HCT116 (cell line): ENCODE measurements around the gene PAPOLG. TPM values are rescaled to one million over a fixed set of nuclear protein-coding genes. Genes with fewer than 3 reads are reported as not detected.

Experiments
- ATAC-seq: fragments of 200-7000 bp; cut with Tn5 transposase; 2 replicates; pipeline ENCODE4 v1.9.1; 2020; ENCODE audit warnings: mild to moderate bottlenecking, moderate library complexity
- BruUV-seq: library from RNA; stranded (reverse); fragments of 400-500 nt; replicated peaks from 2 replicates; lab custom pipeline; 2021; lab: Mats Ljungman, UMichigan
- CTCF ChIA-PET: fragments of 300-600 bp; sonication (Branson Sonifier 250); formaldehyde crosslinking; loops from one replicate; lab custom pipeline; 2021; ENCODE audit warnings: antibody characterized with exemption; lab: Charles Lee
- POLR2A ChIA-PET: fragments of 300-600, 350-600 bp; sonication (Branson Sonifier 250); formaldehyde crosslinking; loops from one replicate; lab custom pipeline; 2021; ENCODE audit warnings: antibody characterized with exemption; lab: Charles Lee
- RAD21 ChIA-PET, 2 experiments: fragments of 300-600 bp; sonication (Branson Sonifier 250); formaldehyde crosslinking; loops; one replicate each; lab custom pipeline; 2023; ENCODE audit warnings: low total read pairs in 2 of 2; ENCODE audit not compliant: uncharacterized antibody in 2 of 2, unreplicated experiment in 2 of 2, low non-redundant PET in 1 of 2; lab: Charles Lee
- DNase-seq: peaks from one replicate; pipeline ENCODE4 v3.0.0-alpha.2; 2010; ENCODE audit warnings: low read depth, low spot score
- H2AFZ ChIP-seq: fragments of 200-600 bp; shearing (Covaris generic), sonication (generic); 2 replicates; pipeline ENCODE4 v1.6.1; 2017; ENCODE audit warnings: low read depth, mixed run types, mixed read lengths, antibody characterized with exemption, low read length; ENCODE audit not compliant: poor library complexity, severe bottlenecking
- H3K27ac ChIP-seq: 2 replicates; pipeline ENCODE4 v1.5.1; 2012; ENCODE audit warnings: low read depth, low read length
- H3K27me3 ChIP-seq: fragments of 200-600 bp; sonication (generic); 2 replicates; pipeline ENCODE4 v1.6.1; 2016; ENCODE audit warnings: mixed run types, low read length, mixed read lengths; ENCODE audit not compliant: insufficient read depth
- H3K36me3 ChIP-seq, 2 experiments: fragments of 200-500 bp in 1 of 2; fragments of 200-600 bp in 1 of 2; sonication (Bioruptor generic) in 1 of 2; sonication (generic) in 1 of 2; 2 replicates each; pipeline versions ENCODE4 v1.5.1 to v1.6.1; 2014 to 2016; ENCODE audit warnings: low read length in 2 of 2, inconsistent platforms in 1 of 2, mixed read lengths in 1 of 2, mixed run types in 1 of 2; ENCODE audit not compliant: insufficient read depth in 2 of 2, control insufficient read depth in 1 of 2
- H3K4me1 ChIP-seq, 2 experiments: fragments of 200-600 bp in 1 of 2; sonication (generic) in 1 of 2; 2 replicates each; pipeline versions ENCODE4 v1.5.1 to v1.6.1; 2012 to 2017; ENCODE audit warnings: low read length in 2 of 2, inconsistent platforms in 1 of 2, mild to moderate bottlenecking in 1 of 2, mixed read lengths in 1 of 2, mixed run types in 1 of 2, moderate library complexity in 1 of 2; ENCODE audit not compliant: insufficient read depth in 2 of 2, control insufficient read depth in 1 of 2
- H3K4me2 ChIP-seq: fragments of 200-600 bp; sonication (generic); 2 replicates; pipeline ENCODE4 v1.6.1; 2017; ENCODE audit warnings: mixed run types, low read length, mixed read lengths
- H3K4me3 ChIP-seq, 2 experiments: fragments of 200-600 bp in 1 of 2; sonication (generic) in 1 of 2; replicated peaks in 1 of 2; 2 replicates each; pipeline ENCODE4 v1.5.1; 2011 to 2016; ENCODE audit warnings: low read length in 2 of 2, control low read depth in 1 of 2, low read depth in 1 of 2, mild to moderate bottlenecking in 1 of 2, mixed read lengths in 1 of 2, mixed run types in 1 of 2
- H3K79me2 ChIP-seq: fragments of 200-600 bp; sonication (generic); 2 replicates; pipeline ENCODE4 v1.6.1; 2017; ENCODE audit warnings: mild to moderate bottlenecking, mixed run types, low read length, moderate library complexity, mixed read lengths; ENCODE audit not compliant: insufficient read depth
- H3K9ac ChIP-seq: fragments of 200-600 bp; sonication (generic); 2 replicates; pipeline ENCODE4 v1.6.1; 2016; ENCODE audit warnings: low read length, mixed read lengths
- H3K9me2 ChIP-seq: fragments of 200-600 bp; sonication (generic), shearing (Covaris generic); 2 replicates; pipeline ENCODE4 v1.6.1; 2017; ENCODE audit warnings: mixed run types, mild to moderate bottlenecking, moderate library complexity; ENCODE audit not compliant: insufficient read depth
- H3K9me3 ChIP-seq, 2 experiments: fragments of 200-500 bp in 1 of 2; fragments of 200-600 bp in 1 of 2; sonication (Bioruptor generic) in 1 of 2; sonication (generic) in 1 of 2; 2 replicates each; pipeline ENCODE4 v1.6.1; 2014 to 2017; ENCODE audit warnings: low read length in 2 of 2, mixed read lengths in 2 of 2, inconsistent platforms in 1 of 2, low read depth in 1 of 2, mild to moderate bottlenecking in 1 of 2, mixed run types in 1 of 2, moderate library complexity in 1 of 2; ENCODE audit not compliant: control insufficient read depth in 1 of 2, insufficient read depth in 1 of 2
- H4K20me1 ChIP-seq: fragments of 200-600 bp; sonication (generic), shearing (Covaris generic); 2 replicates; pipeline ENCODE4 v1.6.1; 2017; ENCODE audit warnings: mixed run types, mild to moderate bottlenecking, moderate library complexity; ENCODE audit not compliant: insufficient read depth
- CBX3 ChIP-seq: IDR thresholded peaks from 2 replicates; pipeline ENCODE4 v1.6.1; 2012; ENCODE audit warnings: low read depth
- CEBPB ChIP-seq: IDR thresholded peaks from 2 replicates; pipeline ENCODE4 v1.6.1; 2012; ENCODE audit warnings: low read depth
- CTCF ChIP-seq, 3 experiments: fragments of 200-600 bp in 1 of 3; sonication (generic) in 1 of 3; IDR thresholded peaks in 2 of 3; conservative IDR thresholded peaks in 1 of 3; 2 replicates each; pipeline ENCODE4 v1.5.1; 2012 to 2017; ENCODE audit warnings: low read depth in 2 of 3, low read length in 2 of 3, antibody characterized with exemption in 1 of 3, borderline replicate concordance in 1 of 3, control low read depth in 1 of 3, mild to moderate bottlenecking in 1 of 3, mixed read lengths in 1 of 3, mixed run types in 1 of 3, moderate library complexity in 1 of 3; ENCODE audit not compliant: insufficient read depth in 1 of 3
- EGR1 ChIP-seq: IDR thresholded peaks from 2 replicates; pipeline ENCODE4 v1.6.1; 2012; ENCODE audit warnings: low read depth
- EZH2 ChIP-seq: fragments of 200-600 bp; sonication (generic); IDR thresholded peaks from 2 replicates; pipeline ENCODE4 v1.6.1; 2017; ENCODE audit warnings: antibody characterized with exemption, mixed run types
- POLR2AphosphoS5 ChIP-seq: IDR thresholded peaks from 2 replicates; pipeline ENCODE4 v1.6.1; 2011; ENCODE audit warnings: mild to moderate bottlenecking, low read depth, low read length, moderate library complexity
- SIN3A ChIP-seq: IDR thresholded peaks from 2 replicates; pipeline ENCODE4 v1.6.1; 2012; ENCODE audit warnings: low read depth
- SP1 ChIP-seq: IDR thresholded peaks from 2 replicates; pipeline ENCODE4 v1.6.1; 2012; ENCODE audit warnings: low read depth
- SRF ChIP-seq: IDR thresholded peaks from 2 replicates; pipeline ENCODE4 v1.6.1; 2012; ENCODE audit warnings: low read depth
- ZBTB33 ChIP-seq: IDR thresholded peaks from 2 replicates; pipeline ENCODE4 v1.6.1; 2011; ENCODE audit warnings: mild to moderate bottlenecking, low read length, moderate library complexity; ENCODE audit not compliant: insufficient replicate concordance; ENCODE audit errors: extremely low read depth
- ZFX ChIP-seq: fragments of 450-650 bp; IDR thresholded peaks from 2 replicates; pipeline ENCODE4 v1.6.1; 2017
- ZNF274 ChIP-seq: fragments of 200-500 bp; sonication (Bioruptor generic); IDR thresholded peaks from 2 replicates; pipeline ENCODE4 v1.6.1; 2014; ENCODE audit warnings: mild to moderate bottlenecking, low read depth, low read length, inconsistent platforms
- intact Hi-C: fragments of 100-400 bp; cut with micrococcal nuclease; formaldehyde crosslinking; loops from 2 replicates; pipeline ENCODE4 v1.10.0; 2022
- total RNA-seq: library from RNA; stranded (reverse); gene quantifications from one replicate; pipeline ENCODE4 v1.2.1, GENCODE V29; 2021; ENCODE audit not compliant: unreplicated experiment
- TF ChIP-seq, protein P1 (sequence below): IDR thresholded peaks from 2 replicates; pipeline ENCODE4 v1.6.1; 2012
- TF ChIP-seq, protein P2 (sequence below): IDR thresholded peaks from 2 replicates; pipeline ENCODE4 v1.6.1; 2012; ENCODE audit warnings: low read depth

PAPOLG gene
- total RNA-seq, 1 experiment from 2014 or later: 13.2 TPM

- TF ChIP-seq CTCF (IDR thresholded peaks at IDR 0.05 in 2 of 3, conservative IDR thresholded peaks at IDR 0.05 in 1 of 3; ENCODE audit: borderline replicate concordance in 1 of 3, insufficient read depth in 1 of 3, low read depth in 2 of 3, low read length in 2 of 3) (no peak), EGR1 (no peak), SP1 (no peak), CEBPB (no peak), ZFX (no peak), POLR2AphosphoS5 (no peak)
- TF ChIP-seq, protein P1, sequence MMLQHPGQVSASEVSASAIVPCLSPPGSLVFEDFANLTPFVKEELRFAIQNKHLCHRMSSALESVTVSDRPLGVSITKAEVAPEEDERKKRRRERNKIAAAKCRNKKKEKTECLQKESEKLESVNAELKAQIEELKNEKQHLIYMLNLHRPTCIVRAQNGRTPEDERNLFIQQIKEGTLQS: no peak
Measured at GRCh38 chr2:60830991-60831390, 74.9 kb downstream of the PAPOLG start (continued).

GRCh38 chr2:60831921-60832320, 75.9 kb downstream of the PAPOLG start:
- DNase-seq: no peak
- intact Hi-C loops: no loop called here
- Histone ChIP-seq H3K9ac (no peak overlapping the region), H4K20me1 (no peaks in the 10 kb centered on the region), H3K9me3 (no peaks in the 10 kb centered on the region), H2AFZ (no peak overlapping the region), H3K36me3 (no peaks in the 10 kb centered on the region), H3K79me2 (no peaks in the 10 kb centered on the region), H3K27ac (no peak overlapping the region), H3K9me2 (no peaks in the 10 kb centered on the region), H3K4me1 (no peaks in the 10 kb centered on the region), H3K27me3 (peaks cover 8% of the 10 kb centered on the region; the same call in 1 of the 2 replicates), H3K4me2 (no peak overlapping the region), H3K4me3 (no peak overlapping the region)
- POLR2A ChIA-PET: no interaction called here
- RAD21 ChIA-PET: no interaction called here
- CTCF ChIA-PET: no interaction called here
- TF ChIP-seq ZFX (no peak), CEBPB (no peak), ZBTB33 (no peak), ZNF274 (no peak), SIN3A (no peak), EZH2 (no peak), SRF (no peak), CBX3 (no peak)
- TF ChIP-seq, protein P2, sequence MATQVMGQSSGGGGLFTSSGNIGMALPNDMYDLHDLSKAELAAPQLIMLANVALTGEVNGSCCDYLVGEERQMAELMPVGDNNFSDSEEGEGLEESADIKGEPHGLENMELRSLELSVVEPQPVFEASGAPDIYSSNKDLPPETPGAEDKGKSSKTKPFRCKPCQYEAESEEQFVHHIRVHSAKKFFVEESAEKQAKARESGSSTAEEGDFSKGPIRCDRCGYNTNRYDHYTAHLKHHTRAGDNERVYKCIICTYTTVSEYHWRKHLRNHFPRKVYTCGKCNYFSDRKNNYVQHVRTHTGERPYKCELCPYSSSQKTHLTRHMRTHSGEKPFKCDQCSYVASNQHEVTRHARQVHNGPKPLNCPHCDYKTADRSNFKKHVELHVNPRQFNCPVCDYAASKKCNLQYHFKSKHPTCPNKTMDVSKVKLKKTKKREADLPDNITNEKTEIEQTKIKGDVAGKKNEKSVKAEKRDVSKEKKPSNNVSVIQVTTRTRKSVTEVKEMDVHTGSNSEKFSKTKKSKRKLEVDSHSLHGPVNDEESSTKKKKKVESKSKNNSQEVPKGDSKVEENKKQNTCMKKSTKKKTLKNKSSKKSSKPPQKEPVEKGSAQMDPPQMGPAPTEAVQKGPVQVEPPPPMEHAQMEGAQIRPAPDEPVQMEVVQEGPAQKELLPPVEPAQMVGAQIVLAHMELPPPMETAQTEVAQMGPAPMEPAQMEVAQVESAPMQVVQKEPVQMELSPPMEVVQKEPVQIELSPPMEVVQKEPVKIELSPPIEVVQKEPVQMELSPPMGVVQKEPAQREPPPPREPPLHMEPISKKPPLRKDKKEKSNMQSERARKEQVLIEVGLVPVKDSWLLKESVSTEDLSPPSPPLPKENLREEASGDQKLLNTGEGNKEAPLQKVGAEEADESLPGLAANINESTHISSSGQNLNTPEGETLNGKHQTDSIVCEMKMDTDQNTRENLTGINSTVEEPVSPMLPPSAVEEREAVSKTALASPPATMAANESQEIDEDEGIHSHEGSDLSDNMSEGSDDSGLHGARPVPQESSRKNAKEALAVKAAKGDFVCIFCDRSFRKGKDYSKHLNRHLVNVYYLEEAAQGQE: no peak
- no peak for ATAC-seq
- BruUV-seq: no TSS peak
